HFF-Myc (cell line): ENCODE measurements around the gene SMR3A.

Experiments used
- DNase-seq: peaks from one replicate; pipeline ENCODE4 v3.0.0-alpha.2; 2011; ENCODE audit warnings: low read depth; ENCODE audit errors: extremely low read depth
- H3K4me3 ChIP-seq: replicated peaks from 2 replicates; pipeline ENCODE4 v1.5.1; 2011; ENCODE audit warnings: low read depth, mild to moderate bottlenecking, control low read depth, low read length
- TF ChIP-seq, protein P1 (sequence below): IDR thresholded peaks from 2 replicates; pipeline ENCODE4 v1.5.1; 2012; ENCODE audit warnings: mild to moderate bottlenecking, low read depth, low read length, control low read depth; ENCODE audit errors: missing control alignments

The SMR3A gene

DNA sequence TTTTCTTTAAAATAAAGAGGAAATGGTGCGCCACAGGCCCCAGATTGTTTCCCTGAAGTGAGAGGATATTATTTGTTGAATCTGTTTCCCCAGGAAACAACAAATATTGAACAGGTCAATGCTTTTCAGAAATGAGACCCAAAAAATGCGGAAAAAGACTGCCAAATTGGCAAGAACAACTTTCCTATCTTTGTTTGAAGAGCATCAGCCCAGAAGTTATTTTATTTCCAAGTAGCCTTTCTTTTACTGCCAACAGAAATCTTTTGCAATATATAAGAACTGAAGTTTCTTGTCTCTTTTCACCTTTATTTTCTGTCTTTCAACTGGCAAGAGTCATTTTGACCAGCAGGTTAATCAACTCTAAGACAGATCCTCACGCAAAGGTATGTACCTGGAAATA is at the start of gene SMR3A:
Gene SMR3A, plus strand, starts transcription at position 301 of the 400 bp plus-strand sequence. CDS start 1,356 bp downstream, outside the sequence.
- H3K4me3 ChIP-seq = no peak within 1 kb of the TSS
- TF ChIP-seq, protein P1, sequence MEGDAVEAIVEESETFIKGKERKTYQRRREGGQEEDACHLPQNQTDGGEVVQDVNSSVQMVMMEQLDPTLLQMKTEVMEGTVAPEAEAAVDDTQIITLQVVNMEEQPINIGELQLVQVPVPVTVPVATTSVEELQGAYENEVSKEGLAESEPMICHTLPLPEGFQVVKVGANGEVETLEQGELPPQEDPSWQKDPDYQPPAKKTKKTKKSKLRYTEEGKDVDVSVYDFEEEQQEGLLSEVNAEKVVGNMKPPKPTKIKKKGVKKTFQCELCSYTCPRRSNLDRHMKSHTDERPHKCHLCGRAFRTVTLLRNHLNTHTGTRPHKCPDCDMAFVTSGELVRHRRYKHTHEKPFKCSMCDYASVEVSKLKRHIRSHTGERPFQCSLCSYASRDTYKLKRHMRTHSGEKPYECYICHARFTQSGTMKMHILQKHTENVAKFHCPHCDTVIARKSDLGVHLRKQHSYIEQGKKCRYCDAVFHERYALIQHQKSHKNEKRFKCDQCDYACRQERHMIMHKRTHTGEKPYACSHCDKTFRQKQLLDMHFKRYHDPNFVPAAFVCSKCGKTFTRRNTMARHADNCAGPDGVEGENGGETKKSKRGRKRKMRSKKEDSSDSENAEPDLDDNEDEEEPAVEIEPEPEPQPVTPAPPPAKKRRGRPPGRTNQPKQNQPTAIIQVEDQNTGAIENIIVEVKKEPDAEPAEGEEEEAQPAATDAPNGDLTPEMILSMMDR = no peak
- no peak for DNase-seq

DNA sequence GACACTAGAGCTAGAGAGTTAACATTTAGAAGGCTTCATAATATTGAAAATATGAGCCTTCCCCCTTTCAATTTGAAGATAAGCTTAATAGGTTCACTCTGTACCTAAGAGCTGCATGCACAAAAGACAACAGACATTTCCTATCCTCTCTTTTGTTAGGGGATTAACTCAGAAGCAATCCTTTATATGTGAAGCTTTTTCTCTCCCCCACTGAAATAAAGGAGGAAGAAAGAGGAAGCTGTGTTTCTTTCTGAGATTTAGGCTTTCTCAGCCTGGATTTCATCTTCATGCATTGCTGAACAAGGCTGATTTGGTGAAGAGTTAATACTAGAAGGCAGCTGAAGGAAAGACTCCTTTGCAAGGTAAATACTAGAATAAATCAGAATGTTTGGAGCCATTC is 46.8 kb upstream of the SMR3A start:
- no peak for DNase-seq
- no peak overlapping the region for H3K4me3 ChIP-seq
- TF ChIP-seq, protein P1 = no peak

- no peak for DNase-seq
- TF ChIP-seq, protein P1 = no peak
- H3K4me3 ChIP-seq = no peak overlapping the region
Observed at GRCh38 chr4:70315928-70316327, 44.6 kb upstream of the SMR3A start.

DNA sequence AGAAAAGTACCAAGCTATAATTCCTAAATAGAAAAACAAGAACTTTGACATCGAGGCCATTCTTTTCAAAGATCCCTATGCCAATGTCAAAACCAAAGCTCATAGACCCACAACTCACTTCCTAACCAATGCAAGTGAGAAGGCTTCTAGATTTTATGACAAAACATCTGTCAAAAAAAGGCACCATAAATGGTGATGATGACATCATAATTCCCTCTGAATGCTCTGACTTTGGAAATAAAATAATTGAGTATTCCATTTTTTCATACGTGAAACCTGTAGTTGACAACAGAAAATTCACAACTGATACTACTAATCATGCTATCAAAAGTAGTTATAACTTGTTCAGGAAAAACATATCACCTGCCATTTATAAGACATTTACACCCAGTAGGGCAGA is 34.5 kb upstream of the SMR3A start:
- no peak overlapping the region for H3K4me3 ChIP-seq
- TF ChIP-seq, protein P1 = no peak
- no peak for DNase-seq

GRCh38 chr4:70334681-70335080 is 25.9 kb upstream of the SMR3A start, which contains the start of gene CABS1:
CABS1 (plus strand) TSS chr4:70334981; CDS start chr4:70335040, 59 bp downstream.
- TF ChIP-seq, protein P1 = no peak
- no peak for DNase-seq
- no peak within 1 kb of the TSS for H3K4me3 ChIP-seq

GRCh38 chr4:70336043-70336442 is 24.5 kb upstream of the SMR3A start:
- DNase-seq = no peak
- TF ChIP-seq, protein P1 = no peak
- no peak overlapping the region for H3K4me3 ChIP-seq

DNA sequence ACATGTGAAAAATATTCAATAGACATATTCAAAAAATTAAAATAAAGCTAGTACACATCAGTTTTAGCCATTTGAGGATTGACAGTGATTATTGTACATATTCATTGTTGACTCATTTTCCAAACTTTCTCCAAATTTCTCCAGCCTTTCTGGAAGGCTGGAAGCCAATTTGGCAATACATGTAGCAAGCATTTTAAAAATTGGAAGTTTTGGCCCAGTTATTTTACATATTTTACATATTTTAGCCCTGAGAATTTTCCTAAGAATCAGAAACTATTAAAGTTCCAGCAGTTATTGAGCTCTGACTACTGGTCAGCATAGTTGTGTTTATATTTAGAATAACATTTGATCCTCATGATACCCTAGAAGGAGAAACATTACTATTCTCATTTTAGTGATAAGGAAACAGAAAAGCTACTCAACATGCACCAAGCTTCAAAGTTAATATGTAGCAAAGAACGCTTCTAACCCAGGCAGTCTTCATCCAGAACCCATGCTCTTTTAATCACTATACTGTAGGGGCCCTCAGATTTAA is 22.6 kb upstream of the SMR3A start:
- H3K4me3 ChIP-seq = no peak overlapping the region
- DNase-seq = no peak
- TF ChIP-seq, protein P1 = no peak
